Body of pancreas (tissue), 4 donors: ENCODE data around the gene S100A1. TPM values are rescaled to one million over a fixed set of nuclear protein-coding genes. Genes with fewer than 3 reads are reported as not detected.
"Not testable (repeated sequence)": the region's sequence is repeated elsewhere in the genome, so short reads cannot be mapped to it uniquely, and the experiment has no call there.

Source experiments
- ATAC-seq: fragments of 150-250 bp; one replicate; pipeline ENCODE4 v1.9.1; 2016
- DNase-seq, 4 donors: peaks; one replicate each; pipeline ENCODE4 v3.0.0-alpha.2; 2019
- H3K27ac ChIP-seq, 4 donors: fragments of 200-600 bp; sonication (generic); 1 replicate in 3 of 4; 2 replicates in 1 of 4; pipeline versions ENCODE4 v1.5.1 to v1.6.1; 2016 to 2019; ENCODE audit warnings: mild to moderate bottlenecking in 1 of 4, mixed read lengths in 1 of 4, moderate library complexity in 1 of 4
- H3K27me3 ChIP-seq, 2 donors: fragments of 200-600 bp; sonication (generic); one replicate each; pipeline ENCODE4 v1.6.0; 2016; ENCODE audit warnings: mild to moderate bottlenecking in 1 of 2
- H3K36me3 ChIP-seq, 2 donors: fragments of 200-600 bp; sonication (generic); replicated peaks in 1 of 2; 2 replicates each; pipeline ENCODE4 v1.5.1; 2016; ENCODE audit warnings: low read depth in 2 of 2; ENCODE audit not compliant: insufficient read depth in 1 of 2
- H3K4me1 ChIP-seq: fragments of 200-600 bp; sonication (generic); one replicate; pipeline ENCODE4 v1.6.0; 2016
- H3K4me3 ChIP-seq, 2 donors: fragments of 200-600 bp; sonication (generic); 1 replicate in 1 of 2; 2 replicates in 1 of 2; pipeline ENCODE4 v1.5.1; 2016 to 2019
- H3K9me3 ChIP-seq, 3 donors: fragments of 200-600 bp; sonication (generic); 1 replicate in 2 of 3; 2 replicates in 1 of 3; pipeline ENCODE4 v1.5.1; 2016
- CTCF ChIP-seq, 7 experiments: fragments of 450-650 bp in 4 of 7; fragments of 200-600 bp in 3 of 7; sonication (generic) in 3 of 7; IDR thresholded peaks; one replicate each; pipeline ENCODE4 v1.5.1; 2016 to 2019; ENCODE audit warnings: antibody characterized with exemption in 7 of 7
- POLR2A ChIP-seq, 3 donors: fragments of 450-650 bp; IDR thresholded peaks; one replicate each; pipeline ENCODE4 v1.6.1; 2016; ENCODE audit warnings: antibody characterized with exemption in 3 of 3, mild to moderate bottlenecking in 2 of 3
- WGBS, 2 donors: methylation state at CpG; one replicate each; pipeline ENCODE4 v1.1.5; 2017; 5-methylcytosine and 5-hydroxymethylcytosine counted together
- intact Hi-C: fragments of 100-400 bp; cut with DNase I; formaldehyde crosslinking; loops from one replicate; pipeline ENCODE4 v1.15.1; 2023
- total RNA-seq, 2 donors: library from RNA; depleted of rRNA; stranded (reverse); fragments of >200 nt; gene quantifications; one replicate each; pipeline ENCODE4 v1.1.0, GENCODE V29; 2016

S100A1 gene
- total RNA-seq, 2 donors from 2014 or later = 7.3 to 57.0 TPM

DNA sequence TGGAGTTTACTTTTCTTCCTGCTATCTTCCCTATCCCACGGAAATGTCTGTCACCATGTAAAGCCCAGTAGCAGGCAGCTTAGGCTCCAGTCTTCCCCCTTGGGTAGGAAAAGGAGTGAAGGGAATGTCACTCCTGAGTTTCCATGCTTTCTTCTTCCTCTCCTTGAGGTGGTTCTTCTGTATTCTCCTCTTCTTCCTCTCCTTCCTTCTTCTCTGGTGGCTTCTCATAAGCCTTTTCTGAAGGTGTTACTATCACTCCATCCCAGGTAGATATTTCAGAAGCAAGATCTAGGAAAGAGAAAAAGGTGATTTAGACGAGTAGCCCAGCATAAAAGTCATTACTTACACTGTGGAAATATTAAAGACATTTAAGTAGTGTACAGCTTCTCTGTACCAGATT lies 34.0 kb downstream of the S100A1 start:
- H3K36me3 ChIP-seq = peaks cover 5 to 54% of the 10 kb centered on the region in 2 donors
- intact Hi-C loops = no loop called here
- 38 to 52% methylated on average over 2 of the region's 2 CpGs for WGBS, 2 donors

DNA sequence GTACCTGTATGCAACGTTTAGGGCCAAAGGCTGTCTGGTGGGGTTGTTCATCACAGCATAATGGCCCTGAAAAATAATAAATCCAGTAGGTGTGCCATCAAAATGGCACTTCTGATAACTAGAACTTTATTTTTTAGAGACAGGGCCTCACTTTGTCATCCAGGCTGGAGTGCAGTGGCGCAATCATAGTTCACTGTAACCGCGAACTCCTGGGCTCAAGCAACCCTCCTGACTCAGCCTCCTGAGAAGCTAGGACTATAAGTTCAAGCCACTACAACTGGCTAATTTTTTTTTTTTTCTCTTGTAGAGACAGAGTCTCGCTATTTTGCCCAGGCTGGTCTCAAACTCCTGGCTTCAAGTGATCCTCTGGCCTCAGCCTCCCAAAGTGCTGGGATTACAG lies 35.0 kb downstream of the S100A1 start:
- Histone ChIP-seq H3K4me3 (no peak overlapping the region), H3K27ac (no peak overlapping the region), H3K9me3 (no peaks in the 10 kb centered on the region), H3K4me1 (peaks cover 16% of the 10 kb centered on the region), H3K27me3 (no peaks in the 10 kb centered on the region), H3K36me3 (peaks cover 5 to 54% of the 10 kb centered on the region in 2 donors)
- intact Hi-C loops = no loop called here
- 81 to 82% methylated on average over 5 of the region's 5 CpGs for WGBS, 2 donors
- TF ChIP-seq POLR2A (IDR thresholded peaks at IDR 0.05) (no peak), CTCF (IDR thresholded peaks at IDR 0.05) (no peak)
- DNase-seq (no peak), ATAC-seq (no peak)

More for the DNA sequence above, 34.0 kb downstream of the S100A1 start:
- Histone ChIP-seq H3K4me1 (peaks cover 18% of the 10 kb centered on the region), H3K4me3 (no peak overlapping the region), H3K27ac (no peak overlapping the region), H3K9me3 (no peaks in the 10 kb centered on the region), H3K27me3 (no peaks in the 10 kb centered on the region)
- ATAC-seq (no peak), DNase-seq (no peak)
- no peak for TF ChIP-seq CTCF (IDR thresholded peaks at IDR 0.05)
- TF ChIP-seq POLR2A (IDR thresholded peaks at IDR 0.05) = no peak

GRCh38 chr1:153667439-153667838 lies 39.2 kb downstream of the S100A1 start:
- ATAC-seq = no peak
- no peak overlapping the region for H3K4me3 ChIP-seq
- H3K4me1 ChIP-seq = peaks cover 24% of the 10 kb centered on the region
- no peaks in the 10 kb centered on the region for H3K9me3 ChIP-seq
- peaks cover 5 to 44% of the 10 kb centered on the region in 2 donors for H3K36me3 ChIP-seq
- no peak for DNase-seq
- intact Hi-C loops = no loop called here
- H3K27ac ChIP-seq = no peak overlapping the region
- H3K27me3 ChIP-seq = no peaks in the 10 kb centered on the region
- WGBS, 2 donors = 82 to 84% methylated on average over 4 of the region's 4 CpGs
- no peak for TF ChIP-seq CTCF (IDR thresholded peaks at IDR 0.05)
- no peak for TF ChIP-seq POLR2A (IDR thresholded peaks at IDR 0.05)

DNA sequence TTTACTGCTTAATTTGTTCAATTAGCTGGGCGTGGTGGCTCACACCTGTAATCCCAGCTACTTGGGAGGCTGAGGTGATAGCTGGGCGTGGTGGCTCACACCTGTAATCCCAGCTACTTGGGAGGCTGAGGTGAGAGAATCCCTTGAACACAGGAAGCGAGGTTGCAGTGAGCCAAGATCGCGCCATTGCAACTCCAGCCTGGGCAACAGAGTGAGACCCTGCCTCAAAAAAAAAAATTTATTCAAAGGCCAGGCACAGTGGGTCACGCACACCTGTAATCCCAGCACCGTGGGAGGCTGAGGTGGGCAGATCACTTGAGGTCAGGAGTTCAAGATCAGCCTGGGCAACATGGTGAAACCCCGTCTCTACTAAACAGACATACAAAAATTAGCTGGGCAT lies 40.4 kb downstream of the S100A1 start:
- H3K4me1 ChIP-seq = peaks cover 24% of the 10 kb centered on the region
- DNase-seq, H3K27me3 ChIP-seq, H3K4me3 ChIP-seq, H3K9me3 ChIP-seq, ATAC-seq, H3K27ac ChIP-seq, intact Hi-C loops: not testable (repeated sequence)
- WGBS, 2 donors = 94 to 99% methylated on average over 7 to 8 of the region's 8 CpGs
- H3K36me3 ChIP-seq = peaks cover 5 to 34% of the 10 kb centered on the region in 2 donors

GRCh38 chr1:153669606-153670005 lies 41.4 kb downstream of the S100A1 start:
- H3K27ac ChIP-seq = peak overlapping the region in 1 of 4 donors; percentile 76
- intact Hi-C loops = no loop called here
- no peak for DNase-seq
- H3K4me3 ChIP-seq = no peak overlapping the region
- no peaks in the 10 kb centered on the region for H3K9me3 ChIP-seq
- WGBS, 2 donors = 53 to 68% methylated on average over 6 of the region's 6 CpGs
- TF ChIP-seq CTCF (IDR thresholded peaks at IDR 0.05) (no peak), POLR2A (IDR thresholded peaks at IDR 0.05) (no peak)
- ATAC-seq = no peak
- peaks cover 0 to 24% of the 10 kb centered on the region in 2 donors for H3K36me3 ChIP-seq
- peaks cover 24% of the 10 kb centered on the region for H3K4me1 ChIP-seq
- H3K27me3 ChIP-seq = no peaks in the 10 kb centered on the region
